ENCODE data around the gene VILL.
"Not testable (repeated sequence)": the region's sequence is repeated elsewhere in the genome, so short reads cannot be mapped to it uniquely, and the experiment has no call there.

GRCh38 chr3:37988376-37988775 is 2.2 kb upstream of the VILL start:
- not testable (repeated sequence) for TF ChIP-seq CTCF (conservative IDR thresholded peaks at IDR 0.05 in 1 of 2, IDR thresholded peaks at IDR 0.05 in 1 of 2; ENCODE audit: extremely low read depth in 1 of 2, insufficient read depth in 1 of 2, low read depth in 1 of 2, low read length in 2 of 2); EZH2 (IDR thresholded peaks at IDR 0.05; ENCODE audit: borderline replicate concordance, low read length)
